ENCODE results near the gene PLXNA2. TPM values are rescaled to one million over a fixed set of nuclear protein-coding genes. Genes with fewer than 3 reads are reported as not detected.

The PLXNA2 gene
- total RNA-seq, 4 donors from 2014 or later, result 19.8 to 41.6 (median 27.9) TPM

DNA sequence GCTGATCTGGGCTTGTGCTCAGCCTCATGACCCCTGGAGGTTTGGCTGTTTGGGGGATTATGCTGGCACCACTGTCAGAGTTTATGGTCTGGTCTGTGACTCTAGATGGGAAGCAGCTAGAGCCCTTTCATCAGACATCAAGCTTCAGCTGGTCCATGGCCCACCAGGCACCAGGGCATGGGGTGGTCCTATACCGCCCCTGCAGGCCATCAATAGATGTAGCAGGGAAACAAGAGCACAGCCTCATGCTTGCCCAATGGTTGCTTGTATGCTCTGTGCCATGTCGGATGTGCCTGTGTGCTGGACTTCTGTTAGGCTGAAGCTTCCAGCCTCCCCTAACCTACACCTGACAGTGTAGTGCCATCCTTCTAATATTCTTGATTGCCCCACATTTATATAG is 262.2 kb downstream of the PLXNA2 start:
- Histone ChIP-seq H3K4me1 (peaks cover 0 to 3% (median 0%) of the 10 kb centered on the region in 4 donors), H3K9me3 (no peaks in the 10 kb centered on the region), H3K27me3 (peaks cover 0 to 3% (median 0%) of the 10 kb centered on the region in 4 donors), H3K4me3 (no peak overlapping the region), H3K27ac (replicated peaks in 1 of 4) (no peak overlapping the region), H3K36me3 (no peaks in the 10 kb centered on the region)
- intact Hi-C loops (cut with DNase I), result no loop called here
- DNase-seq (ENCODE audit: extremely low spot score), result no peak
- 84% methylated on average over 2 of the region's 2 CpGs for WGBS
- TF ChIP-seq, protein P1, sequence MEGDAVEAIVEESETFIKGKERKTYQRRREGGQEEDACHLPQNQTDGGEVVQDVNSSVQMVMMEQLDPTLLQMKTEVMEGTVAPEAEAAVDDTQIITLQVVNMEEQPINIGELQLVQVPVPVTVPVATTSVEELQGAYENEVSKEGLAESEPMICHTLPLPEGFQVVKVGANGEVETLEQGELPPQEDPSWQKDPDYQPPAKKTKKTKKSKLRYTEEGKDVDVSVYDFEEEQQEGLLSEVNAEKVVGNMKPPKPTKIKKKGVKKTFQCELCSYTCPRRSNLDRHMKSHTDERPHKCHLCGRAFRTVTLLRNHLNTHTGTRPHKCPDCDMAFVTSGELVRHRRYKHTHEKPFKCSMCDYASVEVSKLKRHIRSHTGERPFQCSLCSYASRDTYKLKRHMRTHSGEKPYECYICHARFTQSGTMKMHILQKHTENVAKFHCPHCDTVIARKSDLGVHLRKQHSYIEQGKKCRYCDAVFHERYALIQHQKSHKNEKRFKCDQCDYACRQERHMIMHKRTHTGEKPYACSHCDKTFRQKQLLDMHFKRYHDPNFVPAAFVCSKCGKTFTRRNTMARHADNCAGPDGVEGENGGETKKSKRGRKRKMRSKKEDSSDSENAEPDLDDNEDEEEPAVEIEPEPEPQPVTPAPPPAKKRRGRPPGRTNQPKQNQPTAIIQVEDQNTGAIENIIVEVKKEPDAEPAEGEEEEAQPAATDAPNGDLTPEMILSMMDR (IDR thresholded peaks at IDR 0.05), result peak in 1 of 3 experiments; percentile 30
- TF ChIP-seq EP300 (IDR thresholded peaks at IDR 0.05), result no peak

DNA sequence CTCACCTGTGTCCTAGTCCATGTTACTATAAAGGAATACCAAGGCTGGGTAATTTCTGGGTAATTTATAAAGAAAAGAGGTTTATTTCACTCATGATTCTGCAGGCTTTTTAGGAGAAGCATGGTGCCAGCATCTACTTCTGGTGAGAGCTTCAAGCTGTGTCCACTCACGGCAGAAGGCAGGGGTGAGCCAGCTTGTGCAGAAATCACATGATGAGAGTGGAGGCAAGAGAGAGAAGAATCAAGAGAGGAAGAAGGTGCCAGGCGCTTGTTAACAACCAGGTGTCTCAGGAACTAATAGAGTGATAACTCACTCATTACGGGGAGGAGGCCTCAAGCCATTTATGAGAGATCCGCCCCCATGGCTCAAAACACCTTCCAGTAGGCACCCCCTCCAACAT is 265.7 kb downstream of the PLXNA2 start:
- Histone ChIP-seq H3K4me3 (no peak overlapping the region), H3K27me3 (peaks cover 0 to 3% (median 0%) of the 10 kb centered on the region in 4 donors), H3K36me3 (no peaks in the 10 kb centered on the region), H3K9me3 (no peaks in the 10 kb centered on the region), H3K27ac (replicated peaks in 1 of 4) (no peak overlapping the region), H3K4me1 (no peaks in the 10 kb centered on the region)
- intact Hi-C loops (cut with DNase I), result no loop called here
- 88% methylated on average over 4 of the region's 4 CpGs for WGBS
- TF ChIP-seq, protein P1 (IDR thresholded peaks at IDR 0.05), result no peak
- TF ChIP-seq POLR2AphosphoS5 (IDR thresholded peaks at IDR 0.05), result no peak
- no peak for TF ChIP-seq POLR2A (IDR thresholded peaks at IDR 0.05; ENCODE audit: low read depth)
- TF ChIP-seq EP300 (IDR thresholded peaks at IDR 0.05), result no peak
- no peak for DNase-seq (ENCODE audit: extremely low spot score)

DNA sequence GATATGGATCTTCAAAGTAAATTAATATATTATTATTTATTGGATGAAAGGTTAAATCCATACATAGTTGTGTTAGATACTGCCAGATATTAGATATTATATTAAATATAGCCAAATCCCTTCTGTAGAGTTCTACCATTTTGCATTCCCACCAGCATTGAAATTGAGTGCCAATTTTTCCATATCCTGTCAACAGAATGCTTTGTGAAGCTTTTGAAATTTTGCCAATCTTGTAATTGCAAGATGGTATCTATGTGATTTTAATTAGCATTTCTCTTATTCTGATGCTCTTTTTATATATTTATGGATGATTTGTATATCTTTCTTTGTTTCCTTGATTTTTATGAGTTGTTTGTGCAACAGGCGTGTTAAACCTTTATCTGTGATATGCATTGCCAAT is 266.3 kb downstream of the PLXNA2 start:
- Histone ChIP-seq H3K36me3 (no peaks in the 10 kb centered on the region), H3K27me3 (peaks cover 0 to 3% (median 0%) of the 10 kb centered on the region in 4 donors), H3K4me3 (no peak overlapping the region), H3K9me3 (no peaks in the 10 kb centered on the region), H3K4me1 (no peaks in the 10 kb centered on the region), H3K27ac (replicated peaks in 1 of 4) (no peak overlapping the region)
- no peak for DNase-seq (ENCODE audit: extremely low spot score)
- WGBS, result 91% methylated on average over 1 of the region's 1 CpG
- intact Hi-C loops (cut with DNase I), result no loop called here
- TF ChIP-seq POLR2A (IDR thresholded peaks at IDR 0.05; ENCODE audit: low read depth), result no peak
- no peak for TF ChIP-seq POLR2AphosphoS5 (IDR thresholded peaks at IDR 0.05)
- TF ChIP-seq EP300 (IDR thresholded peaks at IDR 0.05), result no peak
- TF ChIP-seq, protein P1 (IDR thresholded peaks at IDR 0.05), result no peak

DNA sequence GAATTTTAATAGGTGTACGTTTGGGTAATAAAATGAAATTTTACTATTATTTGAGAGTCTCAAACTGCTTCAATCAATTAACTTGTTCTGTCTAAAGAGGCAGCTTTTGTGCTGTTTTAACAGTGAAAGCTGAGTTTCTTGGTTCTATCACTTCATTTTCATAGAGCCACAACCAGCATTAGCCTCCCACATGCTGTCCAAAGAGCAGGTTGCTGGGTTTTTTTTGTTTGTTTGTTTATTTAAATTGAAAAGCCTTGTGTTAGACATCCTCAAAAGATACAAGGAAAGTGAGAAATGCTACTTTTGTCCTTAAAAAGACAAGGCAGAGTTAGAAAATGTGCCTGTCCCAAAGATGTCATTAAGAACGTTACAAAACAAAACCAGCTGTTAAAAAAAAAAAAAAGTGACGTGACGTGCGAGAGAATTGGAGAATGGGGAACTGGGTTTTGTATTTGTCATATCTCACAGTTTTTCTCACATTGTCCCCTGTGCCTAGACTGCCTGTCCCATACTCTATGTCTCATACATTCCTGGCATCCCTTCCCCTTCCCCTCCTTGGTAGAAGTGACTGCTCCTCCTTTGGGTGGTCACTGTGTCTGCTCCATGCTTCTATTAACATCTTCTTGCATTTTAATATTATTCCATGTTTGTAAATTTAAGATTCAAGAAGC is 270.2 kb downstream of the PLXNA2 start:
- Histone ChIP-seq H3K36me3 (no peaks in the 10 kb centered on the region), H3K4me3 (no peak overlapping the region), H3K27me3 (no peaks in the 10 kb centered on the region), H3K9me3 (no peaks in the 10 kb centered on the region), H3K4me1 (peaks cover 0 to 24% (median 21%) of the 10 kb centered on the region in 4 donors), H3K27ac (replicated peaks in 1 of 4) (no peak overlapping the region)
- DNase-seq (ENCODE audit: extremely low spot score), result peak; percentile 31
- intact Hi-C loops (cut with DNase I), result no loop called here
- TF ChIP-seq EP300 (IDR thresholded peaks at IDR 0.05), result no peak
- no peak for TF ChIP-seq POLR2AphosphoS5 (IDR thresholded peaks at IDR 0.05)
- TF ChIP-seq, protein P1 (IDR thresholded peaks at IDR 0.05), result no peak
- no peak for TF ChIP-seq POLR2A (IDR thresholded peaks at IDR 0.05; ENCODE audit: low read depth)
- 59% methylated on average over 5 of the region's 5 CpGs for WGBS

DNA sequence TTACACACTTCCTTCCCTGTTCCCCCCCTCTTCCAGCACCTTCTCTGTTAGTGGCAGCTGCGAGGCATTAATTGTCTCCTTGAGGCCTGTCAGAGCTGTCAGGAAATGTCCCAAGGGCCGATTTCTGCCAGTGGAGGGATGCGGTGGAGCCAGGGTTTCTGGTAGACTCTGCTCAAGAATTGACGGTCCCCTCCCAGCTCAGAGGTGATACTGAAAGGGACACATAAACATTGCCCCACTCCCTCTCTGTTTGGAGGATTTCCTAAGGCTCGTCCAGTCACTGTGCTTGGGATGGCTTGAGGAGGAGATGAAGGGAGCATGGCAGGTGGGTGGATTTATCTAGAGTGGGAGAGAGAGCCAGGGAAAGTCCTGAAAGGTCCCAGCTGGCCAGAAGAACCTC is 271.8 kb downstream of the PLXNA2 start:
- intact Hi-C loops (cut with DNase I), result no loop called here
- Histone ChIP-seq H3K4me1 (peaks cover 0 to 30% (median 21%) of the 10 kb centered on the region in 4 donors), H3K4me3 (no peak overlapping the region), H3K27me3 (no peaks in the 10 kb centered on the region), H3K27ac (replicated peaks in 1 of 4) (peak overlapping the region in 1 of 4 donors; percentile 28), H3K9me3 (no peaks in the 10 kb centered on the region), H3K36me3 (no peaks in the 10 kb centered on the region)
- 49% methylated on average over 5 of the region's 5 CpGs for WGBS
- peak; percentile 92 for DNase-seq (ENCODE audit: extremely low spot score)
- no peak for TF ChIP-seq POLR2A (IDR thresholded peaks at IDR 0.05; ENCODE audit: low read depth)
- TF ChIP-seq POLR2AphosphoS5 (IDR thresholded peaks at IDR 0.05), result peak; percentile 19 to 22
- TF ChIP-seq, protein P1 (IDR thresholded peaks at IDR 0.05), result no peak
- no peak for TF ChIP-seq EP300 (IDR thresholded peaks at IDR 0.05)
